OCI-LY7 (cell line): Measurements from ENCODE around the gene SF3B1.

Source experiments
- EZH2phosphoT487 ChIP-seq: fragments of 200-600 bp; sonication (generic); IDR thresholded peaks from 2 replicates; pipeline ENCODE4 v1.6.1; 2018; ENCODE audit warnings: low read depth, borderline replicate concordance, mild to moderate bottlenecking, mixed run types, antibody characterized with exemption, low read length, moderate library complexity, mixed read lengths
- TF ChIP-seq, protein P1 (sequence below): fragments of 200-600 bp; sonication (generic); conservative IDR thresholded peaks from 2 replicates; pipeline ENCODE4 v1.5.1; 2014; ENCODE audit warnings: mild to moderate bottlenecking, antibody characterized with exemption, low read length, moderate library complexity, mixed read lengths

DNA sequence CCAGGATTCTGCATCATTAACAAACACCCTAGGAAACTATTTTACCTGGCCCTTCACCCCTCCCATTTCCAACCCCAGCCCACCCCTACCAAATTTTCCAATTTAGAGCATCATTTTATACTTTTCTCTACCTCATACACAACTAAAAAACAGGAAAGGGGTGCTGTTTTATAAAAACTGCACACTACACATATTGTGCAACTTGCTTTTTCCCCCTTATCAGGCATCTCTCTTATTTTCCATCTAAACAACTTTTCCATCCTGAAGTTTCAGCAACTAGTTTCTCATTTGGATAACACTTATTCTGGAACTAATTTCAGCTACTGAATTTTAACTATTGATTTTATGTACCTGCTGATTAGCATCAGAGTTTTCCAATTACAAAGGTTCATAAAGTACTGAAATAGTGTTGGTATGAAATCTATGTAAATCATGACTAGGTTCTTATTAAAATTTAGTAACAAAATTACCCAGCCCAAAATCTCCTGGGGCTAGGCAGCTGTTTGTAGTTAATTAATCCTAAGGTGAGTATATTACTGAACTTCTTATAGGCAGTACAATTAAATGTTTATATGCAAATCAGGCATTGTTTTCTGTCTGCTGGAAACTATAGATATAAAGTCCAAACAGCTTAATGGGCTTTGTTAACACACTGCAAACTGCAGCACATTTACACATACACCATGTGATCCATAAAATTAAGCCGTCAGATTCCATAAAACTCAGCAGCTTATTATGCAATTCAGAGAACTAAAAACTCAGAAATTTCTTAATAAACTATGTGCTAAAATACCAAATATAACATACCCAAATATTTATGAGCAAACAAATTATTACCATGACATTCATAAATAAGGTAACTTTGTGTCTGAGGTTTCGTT is 7.9 kb downstream of the SF3B1 start:
- TF ChIP-seq, protein P1, sequence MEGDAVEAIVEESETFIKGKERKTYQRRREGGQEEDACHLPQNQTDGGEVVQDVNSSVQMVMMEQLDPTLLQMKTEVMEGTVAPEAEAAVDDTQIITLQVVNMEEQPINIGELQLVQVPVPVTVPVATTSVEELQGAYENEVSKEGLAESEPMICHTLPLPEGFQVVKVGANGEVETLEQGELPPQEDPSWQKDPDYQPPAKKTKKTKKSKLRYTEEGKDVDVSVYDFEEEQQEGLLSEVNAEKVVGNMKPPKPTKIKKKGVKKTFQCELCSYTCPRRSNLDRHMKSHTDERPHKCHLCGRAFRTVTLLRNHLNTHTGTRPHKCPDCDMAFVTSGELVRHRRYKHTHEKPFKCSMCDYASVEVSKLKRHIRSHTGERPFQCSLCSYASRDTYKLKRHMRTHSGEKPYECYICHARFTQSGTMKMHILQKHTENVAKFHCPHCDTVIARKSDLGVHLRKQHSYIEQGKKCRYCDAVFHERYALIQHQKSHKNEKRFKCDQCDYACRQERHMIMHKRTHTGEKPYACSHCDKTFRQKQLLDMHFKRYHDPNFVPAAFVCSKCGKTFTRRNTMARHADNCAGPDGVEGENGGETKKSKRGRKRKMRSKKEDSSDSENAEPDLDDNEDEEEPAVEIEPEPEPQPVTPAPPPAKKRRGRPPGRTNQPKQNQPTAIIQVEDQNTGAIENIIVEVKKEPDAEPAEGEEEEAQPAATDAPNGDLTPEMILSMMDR = no peak
- TF ChIP-seq EZH2phosphoT487 = no peak
